Central memory CD4-positive, alpha-beta T cell (primary cell): Measurements from ENCODE around the gene TRIM50.
A peak's percentile ranks its signal among the peaks of the same experiment; 100 is the strongest.
"Not testable (repeated sequence)": the region's sequence is repeated elsewhere in the genome, so short reads cannot be mapped to it uniquely, and the experiment has no call there.

ENCODE experiments used
- DNase-seq: peaks from one replicate; pipeline ENCODE4 v3.0.0; 2022

Gene TRIM50

DNA sequence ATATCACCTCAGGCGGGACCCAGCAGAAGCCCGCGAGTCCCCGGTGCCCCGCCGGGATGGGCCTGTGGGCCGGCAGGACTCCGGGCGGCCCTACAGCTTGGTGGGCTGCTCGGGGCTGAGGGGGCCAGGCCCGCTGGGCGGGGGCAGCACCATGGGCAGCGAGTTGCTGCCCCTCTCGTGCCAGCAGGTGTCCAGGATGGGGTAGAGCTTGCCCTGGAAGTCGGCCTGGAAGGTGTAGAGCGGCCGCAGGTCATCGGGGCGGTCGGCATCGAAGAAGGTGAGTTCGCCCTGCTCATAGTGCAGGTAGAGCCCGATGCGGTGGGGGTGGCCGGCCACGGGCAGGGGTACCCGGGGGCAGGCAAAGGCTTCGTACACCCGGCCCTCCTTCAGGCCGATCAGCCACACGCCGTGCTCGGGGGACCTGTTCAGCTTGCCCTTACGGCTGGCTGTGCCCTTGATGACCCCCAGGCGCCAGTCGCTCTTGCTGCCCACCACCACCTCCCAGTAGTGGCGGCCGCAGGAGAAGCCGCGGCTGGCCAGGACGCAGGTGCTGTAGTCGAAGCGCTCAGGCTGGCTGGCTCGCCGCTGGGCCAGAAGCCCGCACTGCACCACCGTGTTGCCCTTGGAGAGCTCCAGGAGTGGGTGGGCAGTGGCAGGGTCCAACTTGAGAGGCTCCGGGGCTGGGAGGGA lies 14.9 kb downstream of the TRIM50 start:
- DNase-seq: no peak

DNA sequence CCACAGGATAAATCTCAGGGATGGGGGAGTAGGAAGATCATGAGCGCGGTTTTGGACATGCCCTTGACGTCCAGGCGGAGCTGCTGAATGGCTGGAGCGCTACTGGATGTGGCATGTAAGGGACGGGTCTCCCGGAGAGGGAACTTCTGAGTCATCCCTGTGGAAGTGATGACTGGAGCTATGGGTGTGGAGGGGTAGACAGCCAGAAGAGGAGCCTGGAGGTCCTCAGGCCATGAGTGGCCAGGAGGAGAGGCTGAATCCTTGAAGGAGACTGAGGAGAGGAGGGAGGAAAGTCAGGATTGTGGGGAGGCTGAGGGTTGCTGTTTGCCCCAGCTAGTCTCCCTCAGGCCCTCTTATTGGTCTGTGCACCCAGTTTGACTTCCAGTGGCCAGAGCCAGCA lies 16.5 kb downstream of the TRIM50 start:
- not testable (repeated sequence) for DNase-seq

DNA sequence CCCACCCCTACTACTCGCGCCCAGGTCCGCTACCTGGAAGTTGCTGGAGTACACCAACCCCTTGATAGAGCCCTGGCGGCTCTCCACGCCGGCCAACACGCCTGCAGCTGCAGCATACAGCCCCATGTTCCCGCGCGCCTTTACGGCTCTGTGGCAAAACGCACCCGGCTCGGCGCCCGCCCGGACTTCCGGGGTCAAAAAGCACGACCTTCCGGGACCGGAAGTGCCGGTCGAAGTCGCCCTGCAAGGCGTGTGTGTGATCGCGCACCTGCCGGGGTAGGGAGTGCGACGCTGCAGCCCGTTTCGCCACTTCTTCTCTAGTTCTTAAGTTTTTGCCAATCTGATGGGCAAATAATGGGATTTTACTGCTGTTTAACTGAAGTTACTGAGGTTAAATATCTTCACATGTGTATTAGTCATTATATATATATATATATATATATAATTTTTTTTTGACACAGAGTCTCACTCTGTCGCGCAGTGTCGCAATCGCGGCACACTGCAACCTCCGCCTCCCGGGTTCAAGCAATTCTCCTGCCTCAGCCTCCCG lies 19.1 kb downstream of the TRIM50 start, which contains the start of gene NSUN5:
NSUN5 (minus strand) TSS at position 162 of the 550 bp plus-strand sequence; CDS start at position 126, 36 bp downstream.
- DNase-seq: peak; percentile 89

DNA sequence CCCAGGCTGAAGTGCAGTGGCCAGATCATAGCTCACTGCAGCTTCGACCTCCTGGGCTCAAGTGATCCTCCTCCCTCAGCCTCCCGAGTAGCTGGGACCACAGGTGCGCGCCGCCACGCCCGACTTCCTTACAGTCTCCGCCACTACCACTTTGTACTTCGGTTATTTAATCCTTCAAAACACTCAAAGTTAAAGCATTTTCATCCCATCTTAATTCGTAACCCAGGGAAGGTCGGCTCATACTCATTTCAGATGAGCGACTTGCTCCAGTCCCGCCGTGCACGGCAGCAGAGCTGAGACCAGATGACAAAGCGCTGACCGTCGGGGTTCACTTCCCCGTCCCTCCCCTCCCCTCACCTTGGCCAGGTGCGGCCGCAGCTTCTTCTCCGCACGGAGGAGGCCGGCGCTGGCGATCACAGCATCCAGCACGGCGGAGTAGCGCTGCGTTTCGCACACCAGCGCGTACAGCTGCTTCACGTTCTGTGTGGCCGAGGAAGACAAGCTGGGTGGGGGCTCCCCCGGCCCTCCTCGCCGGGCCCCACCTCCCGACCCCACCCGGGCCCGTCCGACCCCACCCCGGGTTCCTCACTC lies 19.7 kb downstream of the TRIM50 start:
- DNase-seq: no peak

DNA sequence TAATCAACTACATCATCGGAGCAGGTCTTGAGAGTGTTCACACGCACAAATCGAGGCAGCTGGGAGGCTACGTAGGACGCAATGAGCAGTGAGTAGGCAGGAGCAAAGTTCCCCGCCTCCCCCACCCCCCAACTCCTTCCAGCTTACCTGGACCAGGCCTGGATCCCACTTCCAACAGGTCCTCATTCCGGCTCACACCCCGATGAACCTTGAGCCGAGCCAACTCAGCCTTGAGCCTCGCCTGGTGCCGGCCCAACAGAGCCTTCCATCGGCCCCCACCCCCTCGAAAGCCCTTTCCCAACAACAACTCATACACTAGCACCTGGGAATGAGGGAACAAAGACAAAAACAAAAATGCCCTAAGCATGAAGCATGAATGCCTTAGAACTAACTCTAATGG lies 20.4 kb downstream of the TRIM50 start:
- no peak for DNase-seq

DNA sequence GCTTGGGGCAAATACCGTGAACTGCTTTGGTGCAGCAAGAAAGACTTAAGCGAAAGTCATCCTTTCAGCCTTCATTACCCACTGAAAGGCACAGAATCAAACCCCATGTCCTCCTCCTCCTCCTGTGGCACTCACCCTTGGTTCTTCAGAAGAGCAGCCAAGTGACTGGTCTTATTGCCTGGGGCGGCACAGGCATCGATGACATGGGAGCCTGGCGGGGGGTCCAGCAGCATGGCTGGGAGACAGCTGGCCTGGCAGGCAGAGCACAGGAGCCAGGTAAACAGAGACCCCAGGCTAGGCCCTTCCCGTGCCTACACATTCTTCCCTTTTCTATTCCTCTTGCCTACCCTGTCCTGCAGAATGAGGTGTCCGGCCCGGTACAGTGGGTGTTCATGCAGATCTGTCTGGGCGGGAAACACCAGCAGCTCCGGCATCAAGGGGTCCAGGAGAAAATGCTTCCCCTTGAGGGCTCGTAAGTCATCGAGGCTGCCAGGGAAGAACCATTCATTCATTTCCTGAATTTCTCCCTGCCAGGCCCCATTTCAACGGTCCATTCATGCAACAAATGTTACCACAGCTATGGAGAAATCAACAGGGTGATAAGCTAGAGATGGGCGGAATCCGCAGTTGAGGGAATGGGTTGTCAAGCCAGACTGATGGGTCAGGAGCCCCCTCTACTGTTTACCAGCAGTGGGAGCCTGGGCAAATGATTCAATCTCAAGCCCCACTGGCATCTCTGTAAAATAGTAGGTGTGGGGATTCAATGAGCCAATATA lies 23.1 kb downstream of the TRIM50 start:
- DNase-seq: not testable (repeated sequence)

DNA sequence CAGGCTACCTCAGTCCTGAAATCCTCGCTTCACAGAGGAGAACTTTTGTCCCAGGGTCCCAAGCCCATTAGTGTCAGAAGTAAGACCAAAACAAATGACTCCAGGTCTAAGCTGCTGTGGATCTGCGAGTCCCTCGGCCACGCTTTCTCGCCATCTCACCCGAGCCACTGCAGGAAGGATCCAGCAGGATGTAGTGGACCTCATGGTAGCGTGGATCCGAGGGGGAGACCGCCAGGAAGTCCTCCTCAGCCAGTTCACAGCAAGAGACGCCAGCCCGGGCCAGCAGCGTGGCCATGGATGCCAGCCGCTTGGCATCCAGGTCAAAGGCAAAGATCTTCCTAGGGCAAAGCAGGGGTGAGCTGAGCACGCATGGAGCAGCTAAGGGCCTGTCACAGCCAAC lies 23.8 kb downstream of the TRIM50 start:
- DNase-seq: no peak

DNA sequence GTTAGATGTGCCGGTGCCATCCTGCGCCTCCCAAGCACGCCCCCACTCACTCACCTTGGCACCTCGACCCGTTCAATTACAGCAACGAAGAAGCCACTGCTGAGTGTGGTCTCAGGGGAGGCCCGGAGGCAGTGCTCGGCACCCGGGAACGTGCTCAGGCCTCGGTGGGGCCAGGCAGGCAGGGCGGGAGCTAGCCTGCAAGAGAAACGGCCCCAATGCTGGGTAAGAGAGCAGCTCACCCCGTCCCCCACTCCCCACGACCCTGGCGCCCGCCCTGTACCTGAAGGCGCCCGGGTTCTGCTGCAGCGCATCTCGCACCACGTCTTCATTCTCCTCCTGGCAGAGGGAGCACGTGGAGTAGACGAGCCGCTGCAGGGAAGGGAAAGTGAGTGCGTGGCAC lies 24.3 kb downstream of the TRIM50 start:
- DNase-seq: no peak

DNA sequence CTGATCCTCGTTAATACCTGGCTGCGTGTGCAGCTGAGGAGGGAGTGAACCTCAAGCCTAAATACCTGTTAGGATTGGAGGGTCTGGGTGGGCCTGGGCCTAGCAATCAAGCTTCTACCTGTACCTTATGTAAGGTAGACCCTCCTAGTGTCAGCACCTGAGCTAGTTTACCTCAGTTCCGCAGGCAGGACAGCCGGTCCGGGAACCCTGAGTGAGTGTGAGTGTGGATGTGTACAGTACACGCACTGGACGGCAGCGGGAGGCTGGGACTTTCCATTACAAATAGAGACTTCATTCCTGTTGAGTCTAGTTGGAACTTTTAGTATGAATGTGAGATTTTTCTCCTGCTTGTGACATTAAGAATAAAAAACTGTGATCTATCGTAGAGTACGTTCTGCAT lies 25.0 kb downstream of the TRIM50 start:
- DNase-seq: not testable (repeated sequence)

DNA sequence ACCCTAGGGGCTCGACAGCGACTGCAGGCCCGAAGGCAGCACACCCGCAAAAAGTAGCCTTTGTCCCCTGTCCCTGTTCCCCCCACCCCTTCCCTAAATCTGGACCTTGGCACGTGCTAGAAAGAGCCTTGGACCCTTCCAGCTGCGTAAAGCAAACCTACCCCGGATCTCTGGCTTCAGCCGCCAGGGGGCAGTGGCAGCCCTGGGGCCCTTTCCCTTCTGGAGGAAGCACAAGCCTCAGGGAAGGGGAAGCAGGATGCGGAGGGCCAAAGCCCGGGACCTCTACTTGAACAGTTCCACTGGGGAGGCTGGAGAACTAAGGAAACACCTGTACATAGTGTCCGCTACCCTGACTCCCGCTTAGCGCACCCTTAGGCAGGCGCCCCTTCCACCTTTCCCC lies 26.8 kb downstream of the TRIM50 start:
- DNase-seq: not testable (repeated sequence)

DNA sequence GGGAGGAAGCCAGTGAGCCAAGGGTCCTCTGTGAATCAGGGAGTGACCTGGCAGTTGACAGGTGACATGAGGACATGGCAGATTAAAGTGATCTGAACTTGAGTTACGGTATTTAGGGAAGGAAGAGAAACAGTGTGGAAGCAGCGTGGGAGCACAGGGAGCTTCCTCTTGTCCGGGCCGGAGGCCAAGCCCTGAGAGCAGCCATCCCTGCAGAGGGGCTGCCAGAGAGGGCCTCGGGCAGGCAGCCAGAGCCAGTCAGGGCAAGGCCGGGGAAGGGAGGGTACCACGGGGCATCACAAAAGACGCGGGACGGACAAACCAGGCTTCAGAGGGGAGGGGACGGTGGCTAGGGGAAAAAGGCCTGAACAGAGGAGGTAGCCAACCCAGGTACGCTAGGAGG lies 28.1 kb downstream of the TRIM50 start:
- not testable (repeated sequence) for DNase-seq

DNA sequence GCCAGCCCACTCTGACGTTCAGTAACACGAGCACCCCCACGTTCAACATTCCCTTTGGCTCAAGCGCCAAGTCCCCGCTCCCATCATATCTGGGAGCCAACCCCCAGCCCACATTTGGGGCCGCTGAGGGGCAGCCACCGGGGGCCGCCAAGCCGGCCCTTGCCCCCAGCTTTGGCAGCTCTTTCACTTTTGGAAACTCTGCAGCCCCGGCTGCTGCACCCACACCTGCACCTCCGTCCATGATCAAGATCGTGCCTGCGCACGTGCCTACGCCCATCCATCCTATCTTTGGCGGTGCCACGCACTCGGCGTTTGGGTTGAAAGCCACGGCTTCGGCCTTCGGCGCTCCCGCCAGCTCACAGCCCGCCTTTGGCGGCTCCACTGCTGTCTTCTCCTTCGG lies 30.2 kb downstream of the TRIM50 start:
- DNase-seq: not testable (repeated sequence)

DNA sequence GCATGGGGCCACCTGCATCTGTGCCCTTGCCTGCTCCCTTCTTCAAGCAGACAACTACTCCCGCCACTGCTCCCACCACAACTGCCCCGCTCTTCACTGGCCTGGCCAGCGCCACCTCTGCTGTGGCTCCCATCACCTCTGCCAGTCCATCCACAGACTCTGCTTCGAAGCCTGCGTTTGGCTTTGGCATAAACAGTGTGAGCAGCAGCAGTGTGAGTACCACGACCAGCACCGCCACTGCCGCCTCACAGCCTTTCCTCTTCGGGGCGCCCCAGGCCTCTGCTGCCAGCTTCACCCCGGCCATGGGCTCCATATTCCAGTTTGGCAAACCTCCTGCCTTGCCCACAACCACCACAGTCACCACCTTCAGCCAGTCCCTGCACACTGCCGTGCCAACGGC lies 30.6 kb downstream of the TRIM50 start:
- not testable (repeated sequence) for DNase-seq

DNA sequence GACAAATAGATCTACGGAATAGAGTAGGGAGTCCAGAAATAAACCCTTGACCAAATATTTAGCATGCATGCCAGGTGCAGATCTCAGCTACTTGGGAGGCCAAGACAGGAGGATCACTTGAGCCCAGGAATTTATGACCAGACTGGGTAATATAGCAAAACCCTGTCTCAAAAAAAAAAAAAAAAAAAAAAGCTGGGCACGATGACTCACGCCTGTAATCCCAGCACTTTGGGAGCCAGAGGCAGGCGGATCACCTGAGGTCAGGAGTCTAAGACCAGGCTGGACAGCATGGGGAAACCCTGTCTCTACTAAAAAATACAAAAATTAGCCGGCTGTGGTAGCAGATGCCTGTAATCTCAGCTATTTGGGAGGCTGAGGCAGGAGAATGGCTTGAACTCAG lies 50.7 kb downstream of the TRIM50 start:
- not testable (repeated sequence) for DNase-seq

DNA sequence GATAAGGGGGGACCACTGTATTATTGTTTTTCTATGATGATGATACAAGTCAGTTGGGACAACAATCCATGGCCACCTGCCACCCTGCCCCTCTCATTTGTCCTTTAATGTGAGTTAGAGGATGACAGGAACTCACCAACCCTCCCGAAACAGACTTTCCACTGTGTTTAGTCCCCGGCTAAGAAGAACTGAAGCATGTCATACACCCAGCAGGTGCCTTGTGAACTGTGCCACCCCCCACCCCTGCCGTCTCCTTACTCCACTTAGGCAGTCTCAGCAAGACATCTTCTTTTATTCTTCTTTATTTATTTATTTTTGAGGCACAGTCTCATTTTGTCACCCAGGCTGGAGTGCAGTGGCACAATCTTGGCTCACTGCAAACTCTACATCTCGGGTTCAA lies 60.1 kb downstream of the TRIM50 start:
- not testable (repeated sequence) for DNase-seq

DNA sequence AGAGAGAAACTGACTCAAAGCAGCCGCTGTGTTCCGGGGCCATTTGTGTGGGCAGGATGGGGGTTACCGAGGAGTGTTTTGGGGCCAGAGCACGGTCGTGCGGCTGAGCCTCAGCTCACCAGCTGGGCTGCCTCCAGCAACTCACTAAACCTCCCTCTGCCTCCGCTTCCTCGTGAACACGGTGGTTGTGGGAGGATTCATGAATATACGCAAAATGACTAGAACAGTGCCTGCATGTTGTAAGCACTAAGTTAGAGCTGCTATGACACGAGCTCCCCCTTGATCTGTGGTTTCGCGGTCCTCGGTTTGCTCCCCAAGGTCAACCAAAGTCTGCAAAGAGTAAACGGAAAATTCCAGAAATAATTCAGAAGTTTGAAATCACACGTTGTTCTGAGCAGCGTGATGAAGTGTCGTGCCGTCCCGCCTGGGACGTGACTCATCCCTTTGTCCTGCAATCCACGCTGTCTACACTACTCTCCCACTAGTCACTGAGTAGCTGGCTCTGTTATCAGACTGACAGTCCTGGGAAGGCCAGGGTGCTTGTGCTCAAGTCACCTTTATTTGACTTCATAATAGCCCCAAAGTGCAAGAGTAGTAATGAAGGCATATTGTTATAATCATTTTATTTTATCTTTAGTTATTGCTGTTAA lies 61.0 kb downstream of the TRIM50 start:
- DNase-seq: not testable (repeated sequence)
